RWPE2 (cell line): ENCODE data around the gene TJAP1.

ENCODE experiments used
- ATAC-seq: fragments of 200-7000 bp; cut with Tn5 transposase; 3 replicates; pipeline ENCODE4 v1.9.1; 2021; ENCODE audit warnings: low read depth
- DNase-seq: peaks from one replicate; pipeline ENCODE4 v3.0.0-alpha.2; 2020; ENCODE audit warnings: low spot score
- H3K27ac ChIP-seq: fragments of 450-650 bp; 2 replicates; pipeline ENCODE4 v1.5.1; 2017; ENCODE audit warnings: mild to moderate bottlenecking; ENCODE audit not compliant: poor library complexity, severe bottlenecking
- H3K27me3 ChIP-seq: fragments of 250-450 bp; sonication (Bioruptor Pico); 2 replicates; pipeline ENCODE4 v1.5.1; 2021; ENCODE audit warnings: mild to moderate bottlenecking, moderate library complexity; ENCODE audit not compliant: insufficient read depth, poor library complexity, severe bottlenecking
- H3K36me3 ChIP-seq: fragments of 250-450 bp; sonication (Bioruptor Pico); 2 replicates; pipeline ENCODE4 v1.5.1; 2020; ENCODE audit warnings: low read depth, mild to moderate bottlenecking, moderate library complexity
- H3K4me1 ChIP-seq: fragments of 250-450 bp; sonication (Bioruptor Pico); 2 replicates; pipeline ENCODE4 v1.5.1; 2021; ENCODE audit warnings: mild to moderate bottlenecking, moderate library complexity; ENCODE audit not compliant: insufficient read depth, poor library complexity, severe bottlenecking
- H3K4me3 ChIP-seq: fragments of 250-450 bp; sonication (Bioruptor Pico); 2 replicates; pipeline ENCODE4 v1.5.1; 2021; ENCODE audit warnings: mild to moderate bottlenecking, moderate library complexity; ENCODE audit not compliant: severe bottlenecking
- H3K9me3 ChIP-seq: fragments of 250-450 bp; sonication (Bioruptor Pico); 2 replicates; pipeline ENCODE4 v1.5.1; 2021; ENCODE audit warnings: mild to moderate bottlenecking, moderate library complexity; ENCODE audit not compliant: severe bottlenecking
- CTCF ChIP-seq: fragments of 450-650 bp; IDR thresholded peaks from one replicate; pipeline ENCODE4 v1.5.1; 2017; ENCODE audit warnings: mild to moderate bottlenecking, moderate library complexity; ENCODE audit not compliant: poor library complexity, severe bottlenecking

Gene TJAP1

DNA sequence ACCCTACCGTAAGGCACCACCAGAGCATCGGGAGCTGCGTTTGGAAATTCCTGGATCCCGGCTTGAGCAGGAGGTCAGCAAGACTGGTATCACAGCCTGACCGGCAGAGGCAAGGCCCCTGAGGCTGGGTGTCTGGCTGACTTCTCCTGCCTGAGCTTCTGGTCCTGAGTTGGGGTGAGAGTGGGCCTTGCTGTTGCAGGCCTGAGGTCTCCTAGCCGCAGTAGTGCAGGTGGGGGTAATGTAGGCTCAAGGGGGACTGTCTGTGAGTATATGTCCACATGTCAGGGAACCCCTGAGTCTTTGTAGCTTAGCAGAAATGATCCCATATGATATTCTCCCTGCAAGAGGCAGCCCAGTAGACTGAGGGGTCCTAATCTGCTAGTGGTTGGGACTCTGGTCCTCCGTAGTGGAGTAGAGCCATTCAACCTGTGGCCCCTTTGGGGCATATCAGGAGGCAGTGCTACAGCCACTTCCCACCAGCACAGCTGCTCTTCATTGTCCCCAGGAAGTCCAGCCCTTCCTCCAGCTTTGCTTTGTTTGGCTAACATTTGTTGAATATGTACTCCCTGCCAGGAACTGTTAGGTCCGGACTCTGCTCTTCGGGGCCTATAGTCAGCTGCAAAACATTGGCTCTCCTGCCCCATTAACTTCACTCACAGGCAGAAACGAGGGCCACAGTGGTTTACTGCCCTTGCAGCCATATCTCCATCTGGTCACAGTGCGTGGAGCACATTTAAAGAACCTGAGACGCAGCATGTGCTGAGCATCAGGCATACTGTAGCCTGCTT is 21.9 kb downstream of the TJAP1 start:
- DNase-seq (no peak), ATAC-seq (no peak)
- TF ChIP-seq CTCF, result no peak
- peaks cover 30% of the 10 kb centered on the region for H3K4me1 ChIP-seq
- H3K36me3 ChIP-seq, result peaks cover 56% of the 10 kb centered on the region
- H3K4me3 ChIP-seq, result no peak overlapping the region
- no peaks in the 10 kb centered on the region for H3K9me3 ChIP-seq
- H3K27ac ChIP-seq, result no peak overlapping the region
- no peaks in the 10 kb centered on the region for H3K27me3 ChIP-seq

DNA sequence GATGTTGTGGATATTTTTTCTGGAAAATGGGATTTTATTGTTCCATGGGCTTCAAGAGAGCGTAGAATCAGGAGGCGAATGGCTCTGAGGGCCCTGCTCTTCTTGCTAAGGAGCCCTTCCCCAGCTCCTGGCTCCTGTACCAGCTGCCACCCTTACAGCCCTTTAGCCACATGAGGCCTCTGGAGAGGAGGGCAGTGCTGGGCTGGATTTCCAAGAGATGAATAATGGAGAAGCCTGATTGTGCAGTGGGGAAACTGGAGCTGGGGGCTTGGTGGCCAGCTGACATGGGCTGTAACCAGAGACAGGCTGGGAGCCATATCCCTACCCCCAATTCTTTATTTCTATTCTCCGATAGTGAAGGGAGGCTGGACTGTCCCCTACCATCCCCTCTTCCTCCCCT is 23.6 kb downstream of the TJAP1 start:
- no peaks in the 10 kb centered on the region for H3K27me3 ChIP-seq
- no peak overlapping the region for H3K4me3 ChIP-seq
- TF ChIP-seq CTCF, result no peak
- no peak for DNase-seq
- no peak for ATAC-seq
- no peaks in the 10 kb centered on the region for H3K9me3 ChIP-seq
- H3K36me3 ChIP-seq, result peaks cover 56% of the 10 kb centered on the region
- peaks cover 13% of the 10 kb centered on the region for H3K4me1 ChIP-seq
- no peak overlapping the region for H3K27ac ChIP-seq

DNA sequence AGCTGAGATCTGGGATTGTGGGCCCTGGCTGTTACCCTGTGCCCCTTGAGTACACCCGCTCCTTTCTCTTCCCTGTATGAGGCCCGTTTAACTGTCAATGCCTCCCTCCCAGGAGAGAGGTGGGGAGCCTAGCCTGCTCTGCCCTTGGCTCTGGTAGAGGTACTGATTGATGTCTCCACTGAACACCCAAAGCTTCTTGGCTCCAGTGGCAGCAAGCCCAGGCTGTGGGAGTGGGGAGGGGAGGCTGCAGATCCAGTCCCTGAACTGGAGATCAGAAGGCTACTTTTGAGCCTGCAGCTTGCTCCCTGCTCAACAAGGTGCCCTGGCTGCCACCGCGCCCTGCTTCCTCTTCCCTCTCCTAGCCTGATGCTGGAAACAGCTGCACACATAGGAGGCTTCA is 25.3 kb downstream of the TJAP1 start:
- no peak for TF ChIP-seq CTCF
- Histone ChIP-seq H3K4me1 (no peaks in the 10 kb centered on the region), H3K27me3 (no peaks in the 10 kb centered on the region), H3K36me3 (peaks cover 49% of the 10 kb centered on the region), H3K9me3 (no peaks in the 10 kb centered on the region), H3K27ac (no peak overlapping the region), H3K4me3 (no peak overlapping the region)
- ATAC-seq (no peak), DNase-seq (no peak)

DNA sequence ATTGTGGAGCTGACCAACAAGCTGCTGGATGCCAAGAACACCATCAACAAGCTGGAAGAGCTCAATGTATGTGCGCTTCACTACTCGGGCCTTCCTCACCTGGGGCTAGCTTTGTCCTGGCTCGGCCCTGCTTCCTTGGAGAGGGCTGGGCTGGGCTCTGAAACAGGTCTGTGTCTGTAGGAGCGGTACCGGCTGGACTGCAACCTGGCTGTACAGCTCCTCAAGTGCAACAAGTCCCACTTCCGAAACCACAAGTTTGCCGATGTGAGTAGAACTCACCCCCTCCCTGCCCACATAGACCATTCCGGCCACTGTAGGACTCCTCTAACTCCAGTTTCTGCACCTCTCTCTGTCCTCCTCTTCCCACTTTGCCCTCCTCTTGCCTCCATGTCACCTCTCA is 26.1 kb downstream of the TJAP1 start:
- H3K27me3 ChIP-seq, result no peaks in the 10 kb centered on the region
- H3K4me3 ChIP-seq, result no peak overlapping the region
- peaks cover 41% of the 10 kb centered on the region for H3K36me3 ChIP-seq
- no peaks in the 10 kb centered on the region for H3K4me1 ChIP-seq
- H3K9me3 ChIP-seq, result no peaks in the 10 kb centered on the region
- no peak for TF ChIP-seq CTCF
- ATAC-seq (no peak), DNase-seq (no peak)
- no peak overlapping the region for H3K27ac ChIP-seq
